Endodermal cell (in vitro differentiated cells): ENCODE measurements around the gene STAP1. TPM values are rescaled to one million over a fixed set of nuclear protein-coding genes. Genes with fewer than 3 reads are reported as not detected.
A peak's percentile ranks its signal among the peaks of the same experiment; 100 is the strongest.

Experiments used
- DNase-seq: peaks from one replicate; pipeline ENCODE4 v3.0.0-alpha.2; 2017
- H3K27ac ChIP-seq: 2 replicates; pipeline ENCODE4 v1.5.1; 2013; ENCODE audit warnings: mild to moderate bottlenecking, low read depth, low read length, moderate library complexity
- H3K27me3 ChIP-seq: 2 replicates; pipeline ENCODE4 v1.6.1; 2013; ENCODE audit warnings: mild to moderate bottlenecking, low read length, moderate library complexity; ENCODE audit not compliant: insufficient read depth, control insufficient read depth, poor library complexity, severe bottlenecking
- H3K36me3 ChIP-seq: 2 replicates; pipeline ENCODE4 v1.7.0; 2013; ENCODE audit warnings: mild to moderate bottlenecking, low read length, moderate library complexity; ENCODE audit not compliant: control insufficient read depth, insufficient read depth
- H3K4me1 ChIP-seq: one replicate; pipeline ENCODE4 v1.7.0; 2013; ENCODE audit warnings: low read length; ENCODE audit not compliant: control insufficient read depth, insufficient read depth
- H3K4me3 ChIP-seq: 2 replicates; pipeline ENCODE4 v1.5.1; 2013; ENCODE audit warnings: mild to moderate bottlenecking, low read length, moderate library complexity
- H3K9ac ChIP-seq: 2 replicates; pipeline ENCODE4 v1.6.1; 2013; ENCODE audit warnings: mild to moderate bottlenecking, low read length, moderate library complexity; ENCODE audit not compliant: poor library complexity, severe bottlenecking; ENCODE audit errors: extremely low read depth
- H3K9me3 ChIP-seq: 2 replicates; pipeline ENCODE4 v1.6.1; 2013; ENCODE audit warnings: mild to moderate bottlenecking, low read length, moderate library complexity; ENCODE audit not compliant: control insufficient read depth
- H3K27ac Mint-ChIP-seq: 2 replicates; pipeline ENCODE4 v1.8.0; 2020; ENCODE audit warnings: mixed read lengths
- H3K27me3 Mint-ChIP-seq: 2 replicates; pipeline ENCODE4 v1.8.0; 2021; ENCODE audit warnings: mild to moderate bottlenecking, mixed read lengths; ENCODE audit not compliant: insufficient read depth
- H3K36me3 Mint-ChIP-seq: 2 replicates; pipeline ENCODE4 v1.8.0; 2020; ENCODE audit warnings: low read depth, mixed read lengths
- H3K4me1 Mint-ChIP-seq: 2 replicates; pipeline ENCODE4 v1.8.0; 2020; ENCODE audit warnings: mixed read lengths
- H3K4me3 Mint-ChIP-seq: 2 replicates; pipeline ENCODE4 v1.8.0; 2020; ENCODE audit warnings: mild to moderate bottlenecking, moderate library complexity, mixed read lengths
- H3K9me3 Mint-ChIP-seq: 2 replicates; pipeline ENCODE4 v1.8.0; 2020; ENCODE audit warnings: mild to moderate bottlenecking, mixed read lengths
- WGBS, 2 experiments: methylation state at CpG; one replicate each; pipeline versions ENCODE4 v1.1.5 to v1.1.7; 2013; ENCODE audit warnings: missing lambda C conversion rate in 2 of 2, mixed read lengths in 1 of 2; ENCODE audit not compliant: insufficient coverage in 1 of 2, insufficient read length in 1 of 2; 5-methylcytosine and 5-hydroxymethylcytosine counted together
- total RNA-seq, 2 donors: library from RNA; stranded (reverse); fragmentation: NEBNext Ultra II Directional in 1 of 2; extraction: Animal tissue kit (Norgen Biotek cat#: 25700) in 1 of 2; gene quantifications; 2 replicates in 1 of 2; 3 replicates in 1 of 2; pipeline ENCODE4 v1.2.1, GENCODE V29; 2021
- TF ChIP-seq, protein P1 (sequence below): fragments of 200-600 bp; sonication (generic); conservative IDR thresholded peaks from 2 replicates; pipeline ENCODE4 v1.5.0; 2021; ENCODE audit warnings: antibody characterized with exemption, mild to moderate bottlenecking

STAP1 gene
- total RNA-seq, 2 donors from 2014 or later, result not detected

DNA sequence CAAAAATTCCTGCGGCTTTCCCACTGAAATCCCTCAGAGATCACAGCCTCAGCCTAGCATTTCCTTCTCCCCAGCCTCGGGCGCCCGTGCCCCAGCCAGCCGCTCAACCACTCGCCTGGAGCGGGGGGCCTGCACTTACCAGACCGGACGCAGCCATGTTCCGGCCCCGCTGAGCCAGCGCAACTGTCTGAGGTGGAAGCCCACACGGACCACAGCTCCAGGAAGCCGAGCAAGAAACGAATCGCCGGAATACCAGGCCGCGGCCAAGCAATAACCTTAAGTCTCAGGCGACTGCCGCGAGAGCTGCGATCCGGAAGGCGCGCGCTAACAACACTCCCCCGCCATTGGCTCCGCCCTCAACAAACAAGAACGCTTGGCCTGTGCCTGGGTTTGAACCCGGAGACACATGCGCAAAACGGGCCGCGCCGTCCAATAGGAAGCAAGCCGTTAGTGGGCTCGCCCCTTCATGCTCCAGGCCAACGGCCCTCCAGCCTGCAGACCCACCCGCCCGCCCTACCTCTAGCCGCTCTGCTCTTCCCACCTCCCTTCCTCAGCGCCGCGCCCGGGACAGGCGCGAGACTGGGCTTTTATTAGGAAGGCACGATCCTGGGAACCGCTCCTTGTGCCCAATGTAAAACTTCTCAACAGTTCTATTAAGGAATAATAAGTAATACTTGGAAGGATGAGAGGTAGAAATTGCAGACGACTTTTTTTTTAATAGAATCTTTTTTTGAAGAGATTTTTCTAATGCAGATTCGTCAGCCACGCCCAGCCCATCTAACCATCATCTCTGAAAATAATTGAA is 13.1 kb upstream of the STAP1 start, which contains the start of gene CENPC:
TSS of gene CENPC (minus strand) at position 305 of the 805 bp plus-strand sequence. CDS start at position 157, 148 bp downstream.
- DNase-seq, result peak; percentile 99

DNA sequence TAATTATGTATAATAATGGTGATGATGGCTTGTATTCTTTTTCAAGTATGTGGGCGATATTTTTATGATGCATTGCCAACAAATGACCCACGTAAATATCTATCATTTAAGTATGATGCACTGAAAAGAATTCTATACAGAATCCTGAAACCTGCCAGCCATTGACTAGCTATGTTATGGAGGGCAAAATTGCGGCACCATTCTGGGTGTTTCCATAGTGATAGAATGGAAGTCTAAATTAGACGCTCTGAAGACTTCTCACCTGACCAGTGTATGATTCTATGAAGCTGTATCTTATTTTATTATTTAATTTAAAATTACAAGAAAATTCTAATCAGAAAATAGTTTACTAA is 12.5 kb upstream of the STAP1 start:
- H3K27me3 ChIP-seq, result no peaks in the 10 kb centered on the region
- TF ChIP-seq, protein P1, sequence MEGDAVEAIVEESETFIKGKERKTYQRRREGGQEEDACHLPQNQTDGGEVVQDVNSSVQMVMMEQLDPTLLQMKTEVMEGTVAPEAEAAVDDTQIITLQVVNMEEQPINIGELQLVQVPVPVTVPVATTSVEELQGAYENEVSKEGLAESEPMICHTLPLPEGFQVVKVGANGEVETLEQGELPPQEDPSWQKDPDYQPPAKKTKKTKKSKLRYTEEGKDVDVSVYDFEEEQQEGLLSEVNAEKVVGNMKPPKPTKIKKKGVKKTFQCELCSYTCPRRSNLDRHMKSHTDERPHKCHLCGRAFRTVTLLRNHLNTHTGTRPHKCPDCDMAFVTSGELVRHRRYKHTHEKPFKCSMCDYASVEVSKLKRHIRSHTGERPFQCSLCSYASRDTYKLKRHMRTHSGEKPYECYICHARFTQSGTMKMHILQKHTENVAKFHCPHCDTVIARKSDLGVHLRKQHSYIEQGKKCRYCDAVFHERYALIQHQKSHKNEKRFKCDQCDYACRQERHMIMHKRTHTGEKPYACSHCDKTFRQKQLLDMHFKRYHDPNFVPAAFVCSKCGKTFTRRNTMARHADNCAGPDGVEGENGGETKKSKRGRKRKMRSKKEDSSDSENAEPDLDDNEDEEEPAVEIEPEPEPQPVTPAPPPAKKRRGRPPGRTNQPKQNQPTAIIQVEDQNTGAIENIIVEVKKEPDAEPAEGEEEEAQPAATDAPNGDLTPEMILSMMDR, result no peak
- Mint-ChIP-seq H3K9me3 (no peaks in the 10 kb centered on the region), H3K36me3 (peaks cover 10% of the 10 kb centered on the region), H3K4me1 (peaks cover 12% of the 10 kb centered on the region), H3K27me3 (no peaks in the 10 kb centered on the region), H3K27ac (no peak overlapping the region), H3K4me3 (peak overlapping the region; percentile 98)
- peak overlapping the region; percentile 79 for H3K4me3 ChIP-seq
- 72% methylated on average over 4 of the region's 4 CpGs; no CpG with 5 or more reads in 1 of the 2 experiments for WGBS, 2 experiments
- no peak for DNase-seq
- no peaks in the 10 kb centered on the region for H3K4me1 ChIP-seq
- H3K27ac ChIP-seq, result no peak overlapping the region
- H3K9me3 ChIP-seq, result no peaks in the 10 kb centered on the region
- peak overlapping the region; percentile 8 for H3K9ac ChIP-seq
- peaks cover 16% of the 10 kb centered on the region for H3K36me3 ChIP-seq

More for the DNA sequence above, 13.1 kb upstream of the STAP1 start, which contains the start of gene CENPC:
- 0% methylated on average over 19 to 52 of the region's 53 CpGs for WGBS, 2 experiments
- Mint-ChIP-seq H3K4me1 (peaks cover 12% of the 10 kb centered on the region), H3K4me3 (peak within 1 kb of the TSS; percentile 98), H3K27me3 (no peaks in the 10 kb centered on the region), H3K27ac (peak within 1 kb of the TSS; percentile 99), H3K36me3 (peaks cover 12% of the 10 kb centered on the region), H3K9me3 (no peaks in the 10 kb centered on the region)
- H3K9ac ChIP-seq, result peak within 1 kb of the TSS; percentile 95
- peak within 1 kb of the TSS; percentile 89 for H3K27ac ChIP-seq
- H3K27me3 ChIP-seq, result no peaks in the 10 kb centered on the region
- no peaks in the 10 kb centered on the region for H3K9me3 ChIP-seq
- TF ChIP-seq, protein P1, result no peak
- H3K36me3 ChIP-seq, result peaks cover 20% of the 10 kb centered on the region
- H3K4me1 ChIP-seq, result no peaks in the 10 kb centered on the region
- peak within 1 kb of the TSS; percentile 91 for H3K4me3 ChIP-seq

DNA sequence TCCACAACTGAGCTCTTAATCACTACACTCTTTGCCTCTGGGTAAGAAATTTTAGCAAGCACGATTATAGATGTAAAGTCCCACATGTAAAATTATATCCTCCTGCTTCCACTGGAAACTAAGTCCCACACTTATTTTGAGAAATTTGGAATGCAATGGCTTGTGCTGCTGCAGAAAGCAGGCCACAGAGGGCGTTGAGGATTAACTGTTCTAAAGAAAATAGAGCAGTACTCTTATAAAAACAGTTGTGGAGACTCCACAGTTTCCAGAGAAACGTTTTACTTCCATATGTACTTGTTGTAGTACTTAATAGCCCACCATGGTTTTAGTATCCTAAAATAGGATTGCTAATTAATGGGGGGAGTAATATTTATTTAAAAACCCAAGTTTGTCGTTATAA is 11.6 kb upstream of the STAP1 start:
- TF ChIP-seq, protein P1, result no peak
- H3K9me3 ChIP-seq, result no peaks in the 10 kb centered on the region
- peaks cover 12% of the 10 kb centered on the region for H3K4me1 Mint-ChIP-seq
- no peaks in the 10 kb centered on the region for H3K27me3 ChIP-seq
- H3K36me3 ChIP-seq, result peaks cover 7% of the 10 kb centered on the region
- H3K4me3 Mint-ChIP-seq, result no peak overlapping the region
- no peak overlapping the region for H3K27ac ChIP-seq
- H3K4me1 ChIP-seq, result no peaks in the 10 kb centered on the region
- no peaks in the 10 kb centered on the region for H3K9me3 Mint-ChIP-seq
- H3K36me3 Mint-ChIP-seq, result peaks cover 4% of the 10 kb centered on the region
- no peak overlapping the region for H3K9ac ChIP-seq
- no peak overlapping the region for H3K27ac Mint-ChIP-seq
- DNase-seq, result no peak
- no peaks in the 10 kb centered on the region for H3K27me3 Mint-ChIP-seq
- WGBS, 2 experiments, result 81% methylated on average over 3 of the region's 4 CpGs; no CpG with 5 or more reads in 1 of the 2 experiments
- H3K4me3 ChIP-seq, result no peak overlapping the region
